Retinal pigment epithelial cell (primary cell): ENCODE results near the gene CSPG5.
A peak's percentile ranks its signal among the peaks of the same experiment; 100 is the strongest.

ENCODE experiments used
- DNase-seq: peaks from one replicate; pipeline ENCODE4 v3.0.0-alpha.2; 2010; ENCODE audit warnings: low read depth
- H3K4me3 ChIP-seq: 2 replicates; pipeline ENCODE4 v1.5.1; 2011; ENCODE audit warnings: mild to moderate bottlenecking, low read length, control low read depth, moderate library complexity
- CTCF ChIP-seq: conservative IDR thresholded peaks from 2 replicates; pipeline ENCODE4 v1.5.1; 2011; ENCODE audit warnings: low read depth, low read length, control low read depth, inconsistent platforms

Gene CSPG5

GRCh38 chr3:47613722-47614121, 35.1 kb upstream of the CSPG5 start:
- TF ChIP-seq CTCF = no peak
- DNase-seq = no peak
- H3K4me3 ChIP-seq = no peak overlapping the region

GRCh38 chr3:47612879-47613278, 34.2 kb upstream of the CSPG5 start:
- no peak for TF ChIP-seq CTCF
- H3K4me3 ChIP-seq = no peak overlapping the region
- no peak for DNase-seq

- no peak for TF ChIP-seq CTCF
- DNase-seq = peak; percentile 7
- H3K4me3 ChIP-seq = no peak overlapping the region
Measured at GRCh38 chr3:47612178-47612577, 33.5 kb upstream of the CSPG5 start.

GRCh38 chr3:47611576-47611975, 32.9 kb upstream of the CSPG5 start:
- TF ChIP-seq CTCF = no peak
- no peak overlapping the region for H3K4me3 ChIP-seq
- DNase-seq = no peak

GRCh38 chr3:47610583-47610982, 31.9 kb upstream of the CSPG5 start:
- no peak for DNase-seq
- no peak overlapping the region for H3K4me3 ChIP-seq
- no peak for TF ChIP-seq CTCF

GRCh38 chr3:47607335-47607734, 28.7 kb upstream of the CSPG5 start:
- TF ChIP-seq CTCF = no peak
- DNase-seq = no peak
- H3K4me3 ChIP-seq = no peak overlapping the region

GRCh38 chr3:47606165-47606564, 27.5 kb upstream of the CSPG5 start:
- no peak for TF ChIP-seq CTCF
- DNase-seq = no peak
- no peak overlapping the region for H3K4me3 ChIP-seq
